ENCODE measurements around the gene ZNF845. TPM values are rescaled to one million over a fixed set of nuclear protein-coding genes. Genes with fewer than 3 reads are reported as not detected.

ZNF845 gene
- 9.6 and 9.9 TPM in 2 replicates for total RNA-seq

GRCh38 chr19:53333463-53334449, at the start of gene ZNF845:
TSS of gene ZNF845 (plus strand) at chr19:53333749. CDS start at chr19:53341308, 7,559 bp downstream.

GRCh38 chr19:53365134-53365898, 31.8 kb downstream of the ZNF845 start, which contains the start of gene ZNF525:
TSS of gene ZNF525 (plus strand) at chr19:53365705. CDS start at chr19:53372282, 6,577 bp downstream.

GRCh38 chr19:53394974-53395839, 61.7 kb downstream of the ZNF845 start, which contains the start of gene ZNF765:
TSS of gene ZNF765 (plus strand) at chr19:53395149. CDS start at chr19:53398016, 2,867 bp downstream.

Other genes with a start within 250 kb of the ZNF845 start
- gene ZNF160, start 230.3 kb upstream of the ZNF845 start, total RNA-seq: 27.2 and 43.7 TPM in 2 replicates
- gene ZNF415, start 200.8 kb upstream of the ZNF845 start, total RNA-seq: 5.8 and 11.0 TPM in 2 replicates
- 5.2 and 8.5 TPM in 2 replicates for gene ZNF347, start 174.7 kb upstream of the ZNF845 start, total RNA-seq
- gene ZNF665, start 140.4 kb upstream of the ZNF845 start, total RNA-seq: 3.6 and 6.8 TPM in 2 replicates
- gene ZNF677, start 78.9 kb upstream of the ZNF845 start, total RNA-seq: 9.4 and 19.2 TPM in 2 replicates
- not detected in 2 replicates for gene VN1R2, start 75.5 kb upstream of the ZNF845 start, total RNA-seq
- gene VN1R4, start 66.0 kb upstream of the ZNF845 start, total RNA-seq: not detected in 2 replicates
- 6.9 and 12.7 TPM in 2 replicates for gene ZNF525, start 32.0 kb downstream of the ZNF845 start, total RNA-seq
- 14.6 and 16.6 TPM in 2 replicates for gene ZNF765, start 61.4 kb downstream of the ZNF845 start, total RNA-seq
- gene ZNF761, start 98.2 kb downstream of the ZNF845 start, total RNA-seq: 11.7 and 17.5 TPM in 2 replicates
- 4.2 and 4.4 TPM in 2 replicates for gene ZNF813, start 134.0 kb downstream of the ZNF845 start, total RNA-seq
- 9.6 and 17.5 TPM in 2 replicates for gene ZNF331, start 204.4 kb downstream of the ZNF845 start, total RNA-seq

Measured in regular cardiac myocyte (primary cell).